Lung (tissue), 12 donors: Measurements from ENCODE around the gene TBCCD1. TPM values are rescaled to one million over a fixed set of nuclear protein-coding genes. Genes with fewer than 3 reads are reported as not detected.

ENCODE experiments used
- ATAC-seq: fragments of 200-7000 bp; cut with Tn5 transposase; one replicate; pipeline ENCODE4 v1.9.1; 2020; ENCODE audit warnings: moderate number of reproducible peaks; ENCODE audit not compliant: insufficient read depth, low FRiP score
- DNase-seq, 3 donors: peaks; one replicate each; pipeline ENCODE4 v3.0.0-alpha.2; 2013 to 2017
- H3K27ac ChIP-seq, 2 donors: one replicate each; pipeline ENCODE4 v1.5.1; 2013; ENCODE audit warnings: mild to moderate bottlenecking in 2 of 2, moderate library complexity in 2 of 2, control low read depth in 1 of 2, inconsistent platforms in 1 of 2, low read depth in 1 of 2, low read length in 1 of 2
- H3K27me3 ChIP-seq, 3 donors: one replicate each; pipeline ENCODE4 v1.5.1; 2013; ENCODE audit warnings: low read length in 2 of 3; ENCODE audit not compliant: control insufficient read depth in 3 of 3, insufficient read depth in 3 of 3
- H3K36me3 ChIP-seq, 4 donors: one replicate each; pipeline ENCODE4 v1.5.1; 2013; ENCODE audit warnings: low read length in 4 of 4, mild to moderate bottlenecking in 1 of 4, moderate library complexity in 1 of 4; ENCODE audit not compliant: control insufficient read depth in 4 of 4, insufficient read depth in 4 of 4
- H3K4me1 ChIP-seq, 5 donors: one replicate each; pipeline ENCODE4 v1.5.1; 2013; ENCODE audit warnings: low read length in 5 of 5, mild to moderate bottlenecking in 2 of 5, moderate library complexity in 1 of 5; ENCODE audit not compliant: control insufficient read depth in 5 of 5, insufficient read depth in 5 of 5
- H3K4me3 ChIP-seq: one replicate; pipeline ENCODE4 v1.5.1; 2013; ENCODE audit warnings: mild to moderate bottlenecking, control low read depth, moderate library complexity
- H3K9ac ChIP-seq, 2 donors: one replicate each; pipeline ENCODE4 v1.5.1; 2013; ENCODE audit warnings: low read length in 2 of 2, control low read depth in 1 of 2; ENCODE audit not compliant: insufficient read depth in 1 of 2
- H3K9me3 ChIP-seq, 4 donors: one replicate each; pipeline ENCODE4 v1.5.1; 2013; ENCODE audit warnings: low read length in 3 of 4, mild to moderate bottlenecking in 1 of 4, moderate library complexity in 1 of 4; ENCODE audit not compliant: control insufficient read depth in 4 of 4, insufficient read depth in 3 of 4
- CTCF ChIP-seq: IDR thresholded peaks from 2 replicates; pipeline ENCODE4 v1.5.1; 2012; ENCODE audit warnings: mild to moderate bottlenecking; ENCODE audit errors: control extremely low read depth, extremely low read depth
- WGBS, 2 donors: extraction: QIAGEN DNeasy Blood & Tissue Kit; methylation state at CpG; one replicate each; pipeline ENCODE4 v1.1.7; 2013; 5-methylcytosine and 5-hydroxymethylcytosine counted together
- polyA plus RNA-seq, 2 donors: library from polyadenylated mRNA; stranded (reverse); fragments of 200-250 nt; gene quantifications; one replicate each; pipeline ENCODE4 v1.2.1, GENCODE V29; 2013
- total RNA-seq, 2 donors: library from RNA; depleted of rRNA in 1 of 2; stranded (reverse); fragments of >200 nt in 1 of 2; gene quantifications; one replicate each; pipeline ENCODE4 v1.2.1, GENCODE V29; 2014 to 2021
- donor health status: control.
- donor health status: control.
- donor health status: Bipolar disorder and iron deficiency.
- donor health status: healthy.
- donor health status: DM: yes; HTN: yes; CAD: no.

TBCCD1 gene
- total and polyA plus RNA-seq, 4 donors, result 3.2 to 17.3 (median 7.5) TPM

GRCh38 chr3:186520431-186520830 lies 46.7 kb downstream of the TBCCD1 start:
- no peak for DNase-seq
- no peak overlapping the region for H3K9ac ChIP-seq

GRCh38 chr3:186519021-186519658 lies 48.0 kb downstream of the TBCCD1 start:
- H3K4me3 ChIP-seq, result no peak overlapping the region
- H3K9me3 ChIP-seq, result peaks cover 0 to 8% (median 3%) of the 10 kb centered on the region in 4 donors
- WGBS, 2 donors, result 21 to 51% methylated on average over 6 of the region's 6 CpGs
- H3K4me1 ChIP-seq, result no peaks in the 10 kb centered on the region
- no peak for DNase-seq
- no peak for TF ChIP-seq CTCF
- ATAC-seq, result no peak
- no peak overlapping the region for H3K27ac ChIP-seq
- H3K36me3 ChIP-seq, result no peaks in the 10 kb centered on the region
- H3K9ac ChIP-seq, result no peak overlapping the region
- no peaks in the 10 kb centered on the region for H3K27me3 ChIP-seq

More at GRCh38 chr3:186520431-186520830, 46.7 kb downstream of the TBCCD1 start:
- Histone ChIP-seq H3K4me1 (no peaks in the 10 kb centered on the region), H3K4me3 (no peak overlapping the region), H3K27ac (no peak overlapping the region), H3K27me3 (no peaks in the 10 kb centered on the region), H3K36me3 (no peaks in the 10 kb centered on the region), H3K9me3 (peaks cover 0 to 8% (median 3%) of the 10 kb centered on the region in 4 donors)
- TF ChIP-seq CTCF, result no peak
- ATAC-seq, result no peak
- WGBS, 2 donors, result 60 to 76% methylated on average over 5 of the region's 5 CpGs

- H3K4me3 ChIP-seq, result no peak overlapping the region
- no peak for DNase-seq
- no peak overlapping the region for H3K27ac ChIP-seq
- H3K36me3 ChIP-seq, result no peaks in the 10 kb centered on the region
- ATAC-seq, result no peak
- peaks cover 0 to 8% (median 3%) of the 10 kb centered on the region in 4 donors for H3K9me3 ChIP-seq
- H3K4me1 ChIP-seq, result no peaks in the 10 kb centered on the region
- no peaks in the 10 kb centered on the region for H3K27me3 ChIP-seq
- no peak for TF ChIP-seq CTCF
- no peak overlapping the region for H3K9ac ChIP-seq
- WGBS, 2 donors, result 91 to 95% methylated on average over 4 of the region's 4 CpGs
Measured at GRCh38 chr3:186517218-186517617, 49.9 kb downstream of the TBCCD1 start.

- H3K4me1 ChIP-seq, result no peaks in the 10 kb centered on the region
- no peak overlapping the region for H3K9ac ChIP-seq
- no peak for TF ChIP-seq CTCF
- ATAC-seq (no peak), DNase-seq (no peak)
- no peaks in the 10 kb centered on the region for H3K36me3 ChIP-seq
- WGBS, 2 donors, result 93% methylated on average over 2 of the region's 2 CpGs
- no peaks in the 10 kb centered on the region for H3K27me3 ChIP-seq
- no peak overlapping the region for H3K4me3 ChIP-seq
- no peak overlapping the region for H3K27ac ChIP-seq
- H3K9me3 ChIP-seq, result peaks cover 0 to 8% (median 3%) of the 10 kb centered on the region in 4 donors
Measured at GRCh38 chr3:186516646-186517045, 50.5 kb downstream of the TBCCD1 start.
